Fibroblast of villous mesenchyme (primary cell): ENCODE results near the gene SYCE3. TPM values are rescaled to one million over a fixed set of nuclear protein-coding genes. Genes with fewer than 3 reads are reported as not detected.

Source experiments
- DNase-seq: peaks from one replicate; pipeline ENCODE4 v3.0.0-alpha.2; 2010; ENCODE audit warnings: low read depth
- H3K4me3 ChIP-seq: 2 replicates; pipeline ENCODE4 v1.5.1; 2011; ENCODE audit warnings: low read depth, mild to moderate bottlenecking, low read length
- total RNA-seq: library from RNA; depleted of rRNA; stranded (reverse); fragments of >200 nt; gene quantifications from 2 replicates; pipeline ENCODE4 v1.2.3, GENCODE V29; 2012
- TF ChIP-seq, protein P1 (sequence below): IDR thresholded peaks from 2 replicates; pipeline ENCODE4 v1.5.1; 2012; ENCODE audit warnings: low read depth, mild to moderate bottlenecking, low read length; ENCODE audit not compliant: insufficient read depth

The SYCE3 gene
- total RNA-seq, 1 donor: not detected

GRCh38 chr22:50548921-50549790 lies 13.6 kb downstream of the SYCE3 start:
- H3K4me3 ChIP-seq: no peak overlapping the region
- TF ChIP-seq, protein P1, sequence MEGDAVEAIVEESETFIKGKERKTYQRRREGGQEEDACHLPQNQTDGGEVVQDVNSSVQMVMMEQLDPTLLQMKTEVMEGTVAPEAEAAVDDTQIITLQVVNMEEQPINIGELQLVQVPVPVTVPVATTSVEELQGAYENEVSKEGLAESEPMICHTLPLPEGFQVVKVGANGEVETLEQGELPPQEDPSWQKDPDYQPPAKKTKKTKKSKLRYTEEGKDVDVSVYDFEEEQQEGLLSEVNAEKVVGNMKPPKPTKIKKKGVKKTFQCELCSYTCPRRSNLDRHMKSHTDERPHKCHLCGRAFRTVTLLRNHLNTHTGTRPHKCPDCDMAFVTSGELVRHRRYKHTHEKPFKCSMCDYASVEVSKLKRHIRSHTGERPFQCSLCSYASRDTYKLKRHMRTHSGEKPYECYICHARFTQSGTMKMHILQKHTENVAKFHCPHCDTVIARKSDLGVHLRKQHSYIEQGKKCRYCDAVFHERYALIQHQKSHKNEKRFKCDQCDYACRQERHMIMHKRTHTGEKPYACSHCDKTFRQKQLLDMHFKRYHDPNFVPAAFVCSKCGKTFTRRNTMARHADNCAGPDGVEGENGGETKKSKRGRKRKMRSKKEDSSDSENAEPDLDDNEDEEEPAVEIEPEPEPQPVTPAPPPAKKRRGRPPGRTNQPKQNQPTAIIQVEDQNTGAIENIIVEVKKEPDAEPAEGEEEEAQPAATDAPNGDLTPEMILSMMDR: no peak
- no peak for DNase-seq

GRCh38 chr22:50548040-50548920 lies 14.4 kb downstream of the SYCE3 start:
- H3K4me3 ChIP-seq: no peak overlapping the region
- TF ChIP-seq, protein P1: no peak
- DNase-seq: no peak

GRCh38 chr22:50547263-50547985 lies 15.3 kb downstream of the SYCE3 start:
- peak overlapping the region; percentile 25 for H3K4me3 ChIP-seq
- no peak for DNase-seq
- TF ChIP-seq, protein P1: no peak

DNA sequence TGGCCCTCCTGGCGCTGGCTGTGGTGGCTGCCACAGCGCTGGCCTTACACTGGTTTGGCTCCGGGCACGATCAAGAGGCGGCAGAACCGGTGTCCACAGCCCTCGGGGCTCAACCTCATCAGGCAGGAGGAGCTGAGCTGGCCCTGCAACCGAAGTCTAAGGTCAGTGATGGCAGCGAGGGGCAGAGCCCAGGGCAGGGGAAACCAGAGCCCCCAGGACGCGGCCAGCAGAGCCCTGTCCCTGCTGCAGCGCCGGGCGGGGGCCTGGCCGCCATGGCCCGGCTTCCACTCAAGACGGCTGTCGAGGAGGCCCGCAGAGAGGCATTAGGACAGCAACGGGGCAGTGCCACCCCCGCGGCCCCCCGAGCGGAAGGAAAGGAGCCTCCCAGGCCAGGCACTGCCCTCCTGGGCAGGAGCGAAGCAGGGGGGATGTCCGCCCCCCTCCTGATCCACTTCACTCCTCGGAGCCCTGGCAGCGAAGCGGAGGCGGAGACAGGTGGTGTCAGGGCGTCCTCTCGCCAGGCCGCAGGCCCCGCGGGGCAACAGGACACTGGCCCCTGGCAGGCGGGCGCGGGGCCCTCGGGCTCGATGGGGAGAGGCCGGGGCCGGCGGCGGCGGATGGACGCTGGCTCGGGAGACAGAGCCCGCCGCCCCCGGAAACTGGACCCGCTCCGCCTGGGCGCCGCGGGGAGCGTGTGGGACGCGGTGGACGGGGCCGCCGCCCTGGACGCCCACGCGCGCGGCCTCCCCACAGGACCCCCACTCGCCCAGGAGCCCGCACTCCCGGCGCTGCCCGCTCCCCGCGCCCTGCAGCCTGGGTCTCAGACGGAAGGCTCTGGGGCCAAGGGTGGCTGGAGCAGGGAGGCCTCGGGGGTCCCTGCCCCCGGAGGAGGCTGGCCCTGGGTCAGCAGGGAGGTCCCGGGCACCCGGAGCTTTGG lies 16.1 kb downstream of the SYCE3 start:
- H3K4me3 ChIP-seq: peak overlapping the region; percentile 25
- no peak for DNase-seq
- TF ChIP-seq, protein P1: no peak

DNA sequence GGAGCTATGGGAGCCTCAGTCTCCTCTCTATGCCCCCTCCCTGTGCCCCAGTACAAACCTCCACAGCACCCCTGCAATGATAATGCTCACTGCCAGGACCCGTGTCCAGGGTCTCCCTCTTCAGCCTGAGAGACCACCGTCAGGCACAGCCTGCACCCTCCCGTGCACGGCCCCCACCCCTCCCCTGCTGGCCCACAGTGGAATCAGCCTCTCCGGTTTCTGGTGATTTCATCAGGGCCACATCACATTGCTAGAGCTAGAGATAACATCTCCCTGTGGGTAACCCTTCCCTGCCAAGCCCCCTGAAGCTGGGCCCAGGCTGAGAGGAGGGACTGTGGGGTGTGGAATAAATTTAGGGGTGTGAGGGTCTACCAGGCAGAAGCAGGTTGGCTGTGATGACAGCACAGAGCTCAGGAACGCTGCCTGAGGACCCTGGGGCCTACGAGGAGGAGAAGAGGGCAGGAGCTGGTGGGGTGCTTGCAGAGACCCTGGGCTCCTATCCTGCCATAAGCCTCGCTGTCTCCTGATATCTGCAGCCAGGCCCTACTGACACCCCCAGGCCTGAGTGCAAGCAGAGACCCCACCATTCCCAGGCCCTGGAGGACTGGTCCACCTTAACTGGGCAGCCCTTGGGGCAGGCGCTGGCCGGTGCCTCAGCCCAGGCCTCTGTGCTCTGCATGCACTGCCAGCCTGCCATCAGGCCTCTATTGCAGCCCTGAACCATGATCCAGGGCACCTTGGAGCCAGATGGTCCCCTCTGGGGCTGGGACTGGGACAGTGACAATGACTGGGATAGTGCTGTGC lies 17.0 kb downstream of the SYCE3 start, which contains the start of gene KLHDC7B:
TSS of gene KLHDC7B (plus strand) at position 378 of the 804 bp plus-strand sequence. CDS start at position 723, 345 bp downstream.
- H3K4me3 ChIP-seq: peak within 1 kb of the TSS; percentile 6
- DNase-seq: peak; percentile 68
- TF ChIP-seq, protein P1: peak; percentile 42
